ENCODE results near the gene POFUT2.
"Not testable (repeated sequence)": the region's sequence is repeated elsewhere in the genome, so short reads cannot be mapped to it uniquely, and the experiment has no call there.

The POFUT2 gene

GRCh38 chr21:45310459-45310858 lies 22.8 kb upstream of the POFUT2 start:
- no peak for DNase-seq (ENCODE audit: low read depth in 2 of 2)

GRCh38 chr21:45309987-45310381 lies 22.3 kb upstream of the POFUT2 start:
- no peak for DNase-seq (ENCODE audit: low read depth in 2 of 2)

- peak in 1 of 2 donors; percentile 41 for DNase-seq (ENCODE audit: low read depth in 2 of 2)
Measured at GRCh38 chr21:45309069-45309986, 21.6 kb upstream of the POFUT2 start.

- no peak for DNase-seq (ENCODE audit: low read depth in 2 of 2)
Measured at GRCh38 chr21:45308194-45309068, 20.7 kb upstream of the POFUT2 start.

GRCh38 chr21:45307597-45308158 lies 20.0 kb upstream of the POFUT2 start:
- DNase-seq (ENCODE audit: low read depth in 2 of 2): not testable (repeated sequence)

- no peak for DNase-seq (ENCODE audit: low read depth in 2 of 2)
Measured at GRCh38 chr21:45306832-45307571, 19.3 kb upstream of the POFUT2 start.

GRCh38 chr21:45306453-45306831 lies 18.7 kb upstream of the POFUT2 start:
- no peak for DNase-seq (ENCODE audit: low read depth in 2 of 2)

- DNase-seq (ENCODE audit: low read depth in 2 of 2): no peak
Measured at GRCh38 chr21:45305836-45306235, 18.1 kb upstream of the POFUT2 start.

GRCh38 chr21:45304945-45305344 lies 17.2 kb upstream of the POFUT2 start:
- no peak for DNase-seq (ENCODE audit: low read depth in 2 of 2)

GRCh38 chr21:45304476-45304830 lies 16.8 kb upstream of the POFUT2 start:
- DNase-seq (ENCODE audit: low read depth in 2 of 2): no peak

- DNase-seq (ENCODE audit: low read depth in 2 of 2): no peak
Measured at GRCh38 chr21:45303751-45304475, 16.2 kb upstream of the POFUT2 start.

- DNase-seq (ENCODE audit: low read depth in 2 of 2): no peak
Measured at GRCh38 chr21:45303091-45303615, 15.5 kb upstream of the POFUT2 start.

GRCh38 chr21:45302082-45303061 lies 14.7 kb upstream of the POFUT2 start:
- peak; percentile 18 to 33 for DNase-seq (ENCODE audit: low read depth in 2 of 2)

GRCh38 chr21:45301521-45302081 lies 13.9 kb upstream of the POFUT2 start:
- no peak for DNase-seq (ENCODE audit: low read depth in 2 of 2)

- DNase-seq (ENCODE audit: low read depth in 2 of 2): no peak
Measured at GRCh38 chr21:45300786-45301520, 13.3 kb upstream of the POFUT2 start.

- DNase-seq (ENCODE audit: low read depth in 2 of 2): no peak
Measured at GRCh38 chr21:45299864-45300785, 12.4 kb upstream of the POFUT2 start.
